LHCN-M2 (cell line): ENCODE data around the gene SP2. TPM values are rescaled to one million over a fixed set of nuclear protein-coding genes. Genes with fewer than 3 reads are reported as not detected.
A peak's percentile ranks its signal among the peaks of the same experiment; 100 is the strongest.
"Not testable (repeated sequence)": the region's sequence is repeated elsewhere in the genome, so short reads cannot be mapped to it uniquely, and the experiment has no call there.

Experiments used
- DNase-seq: peaks from one replicate; pipeline ENCODE4 v3.0.0-alpha.2; 2012; ENCODE audit warnings: low read depth
- total RNA-seq: library from RNA; depleted of rRNA; stranded (reverse); fragments of >200 nt; gene quantifications from 2 replicates; pipeline ENCODE4 v1.2.3, GENCODE V29; 2014

Gene SP2
- total RNA-seq, 1 experiment from 2014 or later: 3.4 TPM

GRCh38 chr17:47918006-47918405 is 22.0 kb downstream of the SP2 start:
- no peak for DNase-seq

DNA sequence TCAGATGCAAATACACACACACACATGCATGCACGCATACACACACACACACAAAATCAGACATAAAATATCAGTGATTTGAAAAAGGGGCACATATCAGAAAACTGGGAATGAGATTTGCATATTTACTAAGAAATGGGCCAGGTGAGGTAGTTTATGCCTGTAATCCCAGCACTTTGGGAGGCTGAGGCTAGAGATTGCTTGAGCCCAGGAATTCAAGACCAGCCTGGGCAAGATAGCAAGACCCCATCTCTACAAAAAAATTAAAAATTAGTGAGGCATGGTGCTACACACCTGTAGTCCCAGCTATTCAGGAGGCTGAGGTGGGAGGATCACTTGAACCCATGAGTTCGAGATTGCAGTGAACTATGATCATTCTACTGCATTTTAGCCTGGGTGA is 23.0 kb downstream of the SP2 start:
- no peak for DNase-seq

- not testable (repeated sequence) for DNase-seq
Measured at GRCh38 chr17:47919889-47920288, 23.9 kb downstream of the SP2 start.

GRCh38 chr17:47924785-47925677 is 29.0 kb downstream of the SP2 start:
- no peak for DNase-seq

GRCh38 chr17:47925678-47925988 is 29.6 kb downstream of the SP2 start:
- DNase-seq: no peak

DNA sequence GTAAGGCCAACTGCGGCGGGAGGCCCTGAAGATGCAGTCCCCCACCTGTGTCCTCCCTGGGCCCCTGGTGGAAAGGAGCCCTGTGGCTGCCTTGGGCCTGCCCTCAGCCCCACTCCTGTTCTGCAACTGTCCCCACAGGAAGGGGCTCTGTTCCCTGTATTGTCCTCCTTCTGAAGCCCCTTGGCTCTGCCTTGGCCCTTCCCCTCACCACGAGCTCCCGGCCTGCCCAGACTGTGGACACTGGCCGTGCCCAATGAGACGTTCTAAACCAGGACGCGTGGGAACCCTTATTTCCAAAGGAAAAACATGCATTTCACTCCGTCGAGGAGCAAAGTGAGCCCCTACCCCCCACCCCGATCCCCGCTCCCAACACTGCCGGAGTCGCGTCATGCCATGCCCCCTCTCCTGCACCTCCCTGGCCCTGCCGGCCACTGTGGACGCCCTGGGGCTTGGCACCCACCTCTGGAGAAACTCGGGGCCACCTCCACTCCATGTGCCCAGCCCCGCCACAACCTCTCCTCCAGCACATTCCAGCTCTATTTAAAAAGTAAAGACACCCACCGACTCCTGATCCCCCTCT is 31.9 kb downstream of the SP2 start:
- DNase-seq: no peak

GRCh38 chr17:47928415-47928814 is 32.4 kb downstream of the SP2 start:
- no peak for DNase-seq

- no peak for DNase-seq
Measured at GRCh38 chr17:47929218-47930000, 33.4 kb downstream of the SP2 start.

DNA sequence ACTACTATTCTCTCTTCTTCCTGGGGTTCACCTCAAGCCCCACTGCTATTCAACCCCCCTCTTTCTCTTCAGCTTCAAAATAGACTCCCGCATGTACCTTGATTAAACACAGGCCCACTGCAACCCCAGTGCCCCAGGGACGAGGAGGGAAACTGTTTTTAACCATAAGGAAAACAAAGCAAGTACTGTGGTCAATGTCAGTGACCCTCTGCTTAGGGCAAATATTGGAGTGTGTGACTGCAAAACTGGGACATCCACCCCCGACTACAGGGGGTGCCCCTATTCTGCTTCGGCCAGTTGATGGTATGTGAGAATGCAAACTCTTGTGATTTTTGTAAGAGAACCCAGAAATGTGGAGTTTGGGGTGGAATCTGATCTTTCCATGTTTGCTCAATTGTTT is 35.8 kb downstream of the SP2 start:
- no peak for DNase-seq

DNA sequence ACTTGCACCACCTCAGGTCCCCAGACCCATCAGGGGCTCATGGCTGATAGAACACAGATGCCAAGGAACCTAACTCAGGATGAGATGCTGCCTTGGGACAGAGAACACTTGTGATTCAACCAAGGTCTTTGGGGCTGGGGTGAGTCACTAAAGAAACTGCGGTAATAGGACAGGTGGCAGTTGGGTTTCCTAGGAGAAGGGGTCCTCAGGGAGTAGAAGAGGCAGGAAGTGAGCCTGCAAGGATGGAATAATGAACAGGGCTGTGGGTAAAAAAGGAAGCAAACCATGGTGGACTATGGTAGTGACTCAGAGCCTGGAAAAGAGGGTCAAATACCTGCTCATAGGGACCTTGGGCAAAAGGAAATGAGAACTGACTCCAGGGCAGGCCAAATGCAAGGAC is 38.8 kb downstream of the SP2 start:
- peak; percentile 97 for DNase-seq

GRCh38 chr17:47935468-47935867 is 39.4 kb downstream of the SP2 start:
- DNase-seq: not testable (repeated sequence)

DNA sequence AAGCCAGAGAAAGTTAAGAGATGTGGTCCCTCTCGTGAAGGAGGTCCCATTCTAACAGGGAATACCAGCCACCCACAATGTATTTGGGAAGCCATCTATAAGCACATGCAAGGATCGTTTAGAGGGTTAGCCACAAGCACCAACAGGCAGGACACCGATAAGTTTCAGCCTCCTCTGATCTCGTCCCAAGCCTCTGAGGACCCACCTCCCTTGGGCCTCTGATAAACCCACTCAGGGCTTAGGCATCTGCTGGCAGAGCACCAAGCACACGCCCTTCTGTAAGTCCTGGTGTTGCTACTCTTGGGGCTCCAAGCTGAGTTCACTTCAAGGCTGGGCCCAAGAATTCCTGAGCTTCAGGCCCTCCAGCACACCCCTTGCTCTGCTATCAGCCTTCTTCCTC is 39.9 kb downstream of the SP2 start:
- DNase-seq: peak; percentile 84

DNA sequence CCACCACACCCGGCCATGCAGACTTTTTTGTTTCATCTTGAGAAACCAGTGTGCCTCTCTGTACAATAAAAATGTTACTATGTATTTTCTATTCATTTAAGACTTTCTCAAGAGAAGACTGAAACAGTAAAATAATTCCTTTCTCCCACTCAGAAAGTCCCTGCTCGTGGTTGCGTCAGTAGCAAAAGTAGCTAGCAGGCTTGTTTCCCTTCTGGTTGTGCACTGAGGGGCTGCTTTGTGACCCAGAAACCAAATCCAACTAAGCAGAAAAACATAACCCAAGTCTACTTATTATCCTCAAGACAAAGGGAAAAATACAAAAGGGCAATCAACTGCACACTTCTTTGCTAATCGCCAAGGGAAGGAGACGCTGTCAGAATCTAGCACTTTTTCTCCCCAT is 41.9 kb downstream of the SP2 start:
- no peak for DNase-seq

- peak; percentile 98 for DNase-seq
Measured at GRCh38 chr17:47941246-47942095, 45.4 kb downstream of the SP2 start, which contains the start of gene PNPO. Gene PNPO, plus strand, starts transcription at chr17:47941571. Its CDS starts 105 bp downstream, at chr17:47941676.

GRCh38 chr17:47942096-47942510 is 46.1 kb downstream of the SP2 start:
- no peak for DNase-seq

- DNase-seq: no peak
Measured at GRCh38 chr17:47942568-47942967, 46.5 kb downstream of the SP2 start.

DNA sequence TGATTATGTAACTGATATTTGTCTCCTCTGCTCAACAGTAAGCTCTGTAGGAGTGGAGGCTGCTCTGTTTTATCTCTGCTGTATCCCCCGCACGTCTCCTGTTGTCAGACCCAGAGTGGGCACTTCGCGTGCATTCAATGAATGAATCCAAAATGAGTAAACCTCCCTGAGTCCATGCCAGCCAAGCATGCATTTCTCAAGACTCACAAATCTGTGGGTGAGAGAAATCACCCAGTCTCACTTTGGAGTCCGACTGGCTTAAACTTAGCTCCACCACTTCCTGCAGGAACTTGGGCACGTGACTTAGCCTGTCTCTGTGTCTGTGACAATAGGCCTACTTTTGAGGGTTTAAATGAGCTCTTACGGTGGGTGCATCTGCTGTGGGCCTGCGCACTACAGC is 49.0 kb downstream of the SP2 start:
- no peak for DNase-seq

DNA sequence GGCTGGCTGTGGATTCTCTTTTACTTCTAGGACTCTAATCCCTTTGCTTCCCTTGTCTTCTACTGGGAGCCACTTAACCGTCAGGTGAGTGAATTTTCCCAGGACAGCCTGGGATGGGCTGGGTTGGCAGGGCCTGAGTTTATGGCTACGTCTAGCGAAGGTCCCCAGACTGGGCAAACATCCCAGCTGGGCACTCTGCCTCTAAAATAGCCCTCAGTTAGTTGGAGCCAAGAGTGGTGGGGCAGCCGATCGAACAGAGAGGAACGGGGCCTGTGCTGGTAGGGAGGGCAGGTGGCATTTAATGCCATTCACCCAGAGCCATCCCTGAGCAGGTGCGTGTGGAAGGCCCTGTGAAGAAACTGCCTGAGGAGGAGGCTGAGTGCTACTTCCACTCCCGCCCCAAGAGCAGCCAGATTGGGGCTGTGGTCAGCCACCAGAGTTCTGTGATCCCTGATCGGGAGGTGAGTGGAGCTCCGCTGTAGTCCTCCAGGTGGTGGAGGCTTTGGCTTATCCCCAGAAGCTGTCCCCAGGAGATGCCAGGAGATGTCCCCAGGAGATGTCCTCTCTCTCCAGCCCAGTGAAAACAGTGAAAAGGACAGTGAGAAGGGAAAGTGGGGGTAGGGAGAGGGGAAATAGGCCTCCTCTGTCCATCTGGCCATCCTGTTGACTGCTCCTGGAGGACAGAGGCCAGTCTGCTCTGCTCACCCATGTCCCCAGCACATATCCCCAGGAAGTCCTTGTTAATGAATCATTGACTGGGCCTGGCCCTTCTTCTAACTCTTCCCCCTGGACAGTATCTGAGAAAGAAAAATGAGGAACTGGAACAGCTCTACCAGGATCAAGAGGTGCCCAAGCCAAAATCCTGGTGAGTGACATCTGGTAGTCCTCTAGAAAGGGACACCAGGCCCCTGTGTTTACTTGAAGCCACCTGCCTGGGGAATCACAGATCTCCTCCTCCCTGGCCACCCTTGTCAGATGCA is 49.8 kb downstream of the SP2 start:
- DNase-seq: no peak

GRCh38 chr17:47946516-47946915 is 50.5 kb downstream of the SP2 start:
- no peak for DNase-seq

DNA sequence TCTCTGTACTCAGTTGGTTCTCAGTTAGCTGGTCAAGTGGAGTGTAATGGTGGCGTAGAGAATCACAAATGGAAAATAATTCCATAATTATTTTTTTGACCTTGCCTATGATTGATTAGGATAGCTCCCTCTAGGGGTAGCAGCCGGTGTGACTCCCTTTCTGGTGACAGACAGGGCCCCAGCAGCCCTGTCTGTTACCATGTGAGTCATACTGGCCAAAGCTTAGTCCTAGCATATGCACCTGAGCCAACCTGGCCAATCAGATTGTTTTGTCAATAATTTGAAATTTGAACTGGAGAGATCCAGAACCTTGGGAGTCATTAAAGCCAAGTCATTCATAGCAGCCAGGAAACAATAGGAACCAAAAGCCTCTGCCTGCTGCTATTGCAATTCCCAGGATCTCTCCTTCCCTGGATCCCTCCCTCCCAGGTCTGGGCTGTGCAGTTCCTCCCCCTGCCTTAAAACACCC is 50.9 kb downstream of the SP2 start:
- peak; percentile 87 for DNase-seq
